Bronchial epithelial cell (primary cell): ENCODE data around the gene ARHGEF33. TPM values are rescaled to one million over a fixed set of nuclear protein-coding genes. Genes with fewer than 3 reads are reported as not detected.
A peak's percentile ranks its signal among the peaks of the same experiment; 100 is the strongest.

Experiments used
- DNase-seq: peaks from one replicate; pipeline ENCODE4 v3.0.0-alpha.2; 2010; ENCODE audit warnings: low read depth
- FAIRE-seq: peaks from 2 replicates; lab custom pipeline; 2011; peaks lifted over from hg19 to GRCh38; lab: Jason Lieb, UNC
- H3K27me3 ChIP-seq: 2 replicates; pipeline ENCODE4 v1.5.1; 2011; ENCODE audit warnings: low read length; ENCODE audit not compliant: control insufficient read depth, insufficient read depth
- H3K36me3 ChIP-seq: 2 replicates; pipeline ENCODE4 v1.5.1; 2011; ENCODE audit warnings: low read length; ENCODE audit not compliant: control insufficient read depth, insufficient read depth
- H3K4me3 ChIP-seq: 2 replicates; pipeline ENCODE4 v1.5.1; 2011; ENCODE audit warnings: mild to moderate bottlenecking, low read depth, low read length, control low read depth
- CTCF ChIP-seq: IDR thresholded peaks from 2 replicates; pipeline ENCODE4 v1.5.1; 2011; ENCODE audit warnings: mild to moderate bottlenecking, moderate library complexity, low read length, control low read depth, inconsistent platforms; ENCODE audit not compliant: insufficient read depth, severe bottlenecking
- total RNA-seq: library from RNA; depleted of rRNA; stranded (reverse); fragments of >200 nt; gene quantifications from 2 replicates; pipeline ENCODE4 v1.2.1, GENCODE V29; 2014

ARHGEF33 gene
- total RNA-seq, 1 donor from 2014 or later: 0.26 TPM

GRCh38 chr2:38876407-38876806 is 13.3 kb upstream of the ARHGEF33 start:
- FAIRE-seq: no peak

GRCh38 chr2:38886063-38886462 is 3.6 kb upstream of the ARHGEF33 start:
- FAIRE-seq (no peak), DNase-seq (no peak)
- no peaks in the 10 kb centered on the region for H3K36me3 ChIP-seq
- no peak for TF ChIP-seq CTCF
- no peaks in the 10 kb centered on the region for H3K27me3 ChIP-seq
- no peak overlapping the region for H3K4me3 ChIP-seq

More at GRCh38 chr2:38876407-38876806, 13.3 kb upstream of the ARHGEF33 start:
- TF ChIP-seq CTCF: no peak
- Histone ChIP-seq H3K4me3 (peak overlapping the region; percentile 96), H3K36me3 (no peaks in the 10 kb centered on the region), H3K27me3 (no peaks in the 10 kb centered on the region)
- no peak for DNase-seq

GRCh38 chr2:38887347-38887746 is 2.3 kb upstream of the ARHGEF33 start:
- H3K4me3 ChIP-seq: no peak overlapping the region
- no peaks in the 10 kb centered on the region for H3K36me3 ChIP-seq
- FAIRE-seq (no peak), DNase-seq (no peak)
- H3K27me3 ChIP-seq: no peaks in the 10 kb centered on the region
- TF ChIP-seq CTCF: no peak

GRCh38 chr2:38887902-38888554 is 1.6 kb upstream of the ARHGEF33 start:
- H3K36me3 ChIP-seq: no peaks in the 10 kb centered on the region
- FAIRE-seq (no peak), DNase-seq (no peak)
- TF ChIP-seq CTCF: no peak
- no peaks in the 10 kb centered on the region for H3K27me3 ChIP-seq
- H3K4me3 ChIP-seq: no peak overlapping the region

- Histone ChIP-seq H3K4me3 (no peak overlapping the region), H3K36me3 (no peaks in the 10 kb centered on the region), H3K27me3 (no peaks in the 10 kb centered on the region)
- DNase-seq (no peak), FAIRE-seq (no peak)
- TF ChIP-seq CTCF: no peak
Observed at GRCh38 chr2:38889045-38889444, 630 bp upstream of the ARHGEF33 start.

- H3K4me3 ChIP-seq: no peak overlapping the region
- H3K27me3 ChIP-seq: no peaks in the 10 kb centered on the region
- H3K36me3 ChIP-seq: no peaks in the 10 kb centered on the region
- no peak for TF ChIP-seq CTCF
- FAIRE-seq (no peak), DNase-seq (peak; percentile 25)
Observed at GRCh38 chr2:38892819-38893218, 3.1 kb downstream of the ARHGEF33 start.
